NCI-H1105 treated with DMSO at 0.1 percent for 48 hours (cell line): ENCODE measurements around the gene FYTTD1.

Source experiments
- DNase-seq: peaks from one replicate; lab custom pipeline; 2025; lab: John Stamatoyannopoulos, UW

FYTTD1 gene

DNA sequence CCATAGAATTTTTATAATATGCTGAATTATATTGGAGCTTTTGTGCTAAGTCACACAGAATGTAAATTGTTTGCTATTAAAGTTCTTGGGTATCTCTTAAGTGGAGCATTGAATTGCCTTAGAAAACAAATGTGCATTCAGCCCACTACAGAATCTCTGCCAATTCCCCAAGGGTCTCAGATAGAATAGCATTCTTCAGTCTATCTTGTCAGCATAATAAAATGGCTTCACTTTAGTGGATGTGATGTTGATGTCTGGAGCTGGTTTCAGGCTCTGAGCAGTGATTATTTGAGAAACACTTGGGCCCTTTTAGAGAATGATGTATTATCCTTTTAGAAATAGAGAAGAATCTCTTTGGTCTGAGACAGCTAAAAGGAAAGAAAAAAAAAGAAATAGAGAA is 86.6 kb downstream of the FYTTD1 start:
- DNase-seq: no peak
